ENCODE measurements around the gene ZNF782.
"Not testable (repeated sequence)": the region's sequence is repeated elsewhere in the genome, so short reads cannot be mapped to it uniquely, and the experiment has no call there.

The ZNF782 gene

DNA sequence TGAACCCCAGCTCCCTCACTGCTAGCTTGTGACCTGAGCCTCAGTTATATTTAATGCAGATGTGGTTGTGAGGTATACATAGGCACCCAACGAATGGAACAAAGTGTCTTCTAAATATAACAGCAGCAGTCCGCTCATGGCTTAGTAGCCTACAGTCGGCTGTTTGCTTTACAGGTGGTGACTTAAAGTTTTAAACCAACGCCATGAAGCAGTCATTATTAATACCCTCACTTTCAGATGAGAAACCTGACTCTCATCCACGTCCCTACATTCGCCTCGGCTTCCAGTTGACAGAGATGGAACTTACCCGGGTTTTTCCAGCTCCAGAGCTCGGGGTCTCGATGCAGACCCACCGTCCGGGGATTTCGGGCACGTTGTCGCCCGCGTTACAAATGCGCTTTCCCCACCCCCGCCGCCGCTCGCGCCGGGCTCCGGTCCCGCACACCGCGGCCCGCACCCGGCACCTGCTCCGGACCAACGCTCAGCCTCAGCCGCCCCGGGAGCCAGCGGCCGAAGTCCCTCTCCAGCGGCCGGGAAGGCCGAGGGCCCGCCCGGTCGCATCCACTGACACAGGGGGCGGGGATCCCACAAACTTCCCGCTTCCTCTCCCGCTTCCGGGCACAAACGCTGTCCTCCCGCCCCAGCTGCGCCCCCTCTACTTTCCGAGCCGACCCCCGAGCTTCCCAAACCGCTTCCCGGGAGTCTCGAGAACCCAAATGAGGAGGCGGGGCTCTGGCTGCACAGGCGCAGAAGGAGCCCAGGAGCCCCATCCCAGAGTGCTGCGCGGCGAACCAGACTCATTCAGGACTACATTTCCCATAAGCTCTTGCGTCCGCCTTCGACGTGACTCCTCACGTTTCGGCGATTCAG is at the start of gene ZNF782:
ZNF782 (minus strand) TSS at position 734 of the 870 bp plus-strand sequence. CDS start 2,553 bp downstream, outside the sequence.
- Mint-ChIP-seq H3K4me1 (peaks cover 53% of the 10 kb centered on the region), H3K27me3 (no peaks in the 10 kb centered on the region), H3K9me3 (no peaks in the 10 kb centered on the region), H3K27ac (peak within 1 kb of the TSS; percentile 100), H3K36me3 (peaks cover 7% of the 10 kb centered on the region), H3K4me3 (peak within 1 kb of the TSS; percentile 100)

DNA sequence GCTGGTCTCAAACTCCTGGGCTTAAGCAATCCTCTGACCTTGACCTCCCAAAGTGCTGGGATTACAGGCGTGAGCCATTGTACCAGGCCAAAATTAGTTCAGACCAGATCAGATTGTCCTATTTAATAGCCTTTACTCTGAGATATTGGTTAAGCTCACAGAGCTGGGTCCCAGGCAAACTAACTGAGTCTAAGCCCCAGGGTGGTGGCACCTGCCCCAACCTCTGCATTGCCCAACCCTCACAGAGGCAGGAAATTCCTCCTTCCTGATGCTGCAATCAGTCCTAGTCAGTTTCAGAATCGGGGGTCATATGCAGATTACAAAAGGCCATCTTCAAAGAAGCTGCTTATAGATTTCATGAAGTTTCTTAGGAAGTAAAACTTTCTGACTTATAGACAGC is 45.7 kb upstream of the ZNF782 start:
- not testable (repeated sequence) for H3K27ac Mint-ChIP-seq, H3K4me3 Mint-ChIP-seq, H3K27me3 Mint-ChIP-seq, H3K4me1 Mint-ChIP-seq, H3K9me3 Mint-ChIP-seq
- H3K36me3 Mint-ChIP-seq = peaks cover 18% of the 10 kb centered on the region

DNA sequence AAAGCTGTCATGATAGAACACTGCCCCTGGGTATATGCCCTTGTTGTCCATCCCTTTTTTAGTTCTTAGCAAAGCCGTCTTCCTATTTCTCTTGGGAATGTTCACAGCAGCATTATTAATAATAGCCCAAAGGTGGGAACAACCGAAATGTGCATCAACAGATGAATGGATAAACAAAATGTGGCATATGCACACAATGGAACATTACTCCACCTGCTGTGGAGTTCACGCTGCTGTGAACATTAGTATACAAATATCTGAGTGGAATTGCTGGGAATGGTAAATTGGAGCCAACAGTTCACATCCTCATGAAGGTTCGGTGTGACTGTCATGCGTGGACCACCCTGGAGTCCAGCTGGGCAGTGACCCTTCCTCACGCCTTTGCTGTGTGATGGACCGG is 37.8 kb upstream of the ZNF782 start:
- Mint-ChIP-seq H3K9me3 (no peaks in the 10 kb centered on the region), H3K4me3 (no peak overlapping the region), H3K36me3 (peaks cover 38% of the 10 kb centered on the region), H3K27me3 (no peaks in the 10 kb centered on the region), H3K4me1 (no peaks in the 10 kb centered on the region), H3K27ac (no peak overlapping the region)

DNA sequence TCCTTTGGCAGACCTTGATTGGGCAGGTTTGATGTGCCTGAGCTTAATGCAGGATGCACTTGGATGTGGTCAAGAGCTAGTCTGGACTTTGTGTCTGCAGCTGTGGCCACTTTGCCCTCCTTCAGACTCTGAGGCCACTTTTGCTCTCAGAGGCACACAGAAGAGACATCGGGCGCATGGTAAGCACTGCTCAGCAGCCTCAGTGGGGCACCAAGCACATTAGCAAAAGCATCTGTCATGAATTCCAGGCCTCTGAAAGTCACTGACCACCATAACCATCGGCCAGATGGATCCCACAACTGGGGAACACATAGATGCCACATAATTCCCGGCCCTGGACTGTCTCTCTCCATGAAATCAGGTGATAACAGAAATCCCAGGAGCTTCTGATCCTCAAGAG is 34.3 kb upstream of the ZNF782 start:
- Mint-ChIP-seq H3K36me3 (peaks cover 32% of the 10 kb centered on the region), H3K4me3 (no peak overlapping the region), H3K27me3 (no peaks in the 10 kb centered on the region), H3K27ac (no peak overlapping the region), H3K9me3 (no peaks in the 10 kb centered on the region), H3K4me1 (no peaks in the 10 kb centered on the region)

DNA sequence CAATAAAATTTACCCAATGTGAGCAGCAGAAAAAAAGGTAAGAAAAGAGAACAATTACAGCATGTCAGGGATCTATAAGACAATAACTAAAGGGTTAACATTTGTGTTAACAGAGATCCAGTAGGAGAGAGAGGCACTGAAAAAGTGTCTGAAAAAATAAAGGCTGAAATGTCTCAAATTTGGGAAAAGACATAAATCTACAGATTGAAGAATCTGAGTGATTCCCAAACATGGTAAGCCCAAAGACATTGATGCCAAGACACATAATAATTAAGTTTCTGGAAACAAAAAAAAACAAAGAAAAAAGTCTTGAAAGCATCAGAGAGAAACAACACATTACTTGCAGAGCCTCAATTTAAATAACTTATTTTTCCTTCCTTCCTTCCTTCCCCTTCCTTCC is 31.1 kb upstream of the ZNF782 start:
- no peak overlapping the region for H3K27ac Mint-ChIP-seq
- peaks cover 20% of the 10 kb centered on the region for H3K36me3 Mint-ChIP-seq
- H3K4me3 Mint-ChIP-seq = no peak overlapping the region
- H3K9me3 Mint-ChIP-seq = peaks cover 5% of the 10 kb centered on the region
- no peaks in the 10 kb centered on the region for H3K27me3 Mint-ChIP-seq
- H3K4me1 Mint-ChIP-seq = no peaks in the 10 kb centered on the region

DNA sequence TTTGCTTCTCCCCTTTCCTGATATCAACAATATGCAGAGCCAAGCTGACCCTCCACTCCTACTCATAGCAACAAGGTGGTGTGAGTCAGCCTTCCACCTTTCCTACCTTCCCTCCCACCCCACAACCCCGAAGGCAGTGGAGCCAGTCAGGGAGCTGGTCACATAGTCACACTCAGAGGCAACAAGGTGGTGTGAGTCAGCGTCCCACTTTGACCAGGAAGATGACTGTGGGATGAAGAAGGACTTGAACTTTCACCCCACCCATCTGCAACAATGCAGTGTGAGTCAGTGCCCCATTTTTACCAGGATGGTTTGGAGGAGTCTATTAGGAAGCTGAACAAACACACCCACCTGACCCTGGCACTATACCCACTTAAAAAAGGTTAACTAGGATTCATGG is 30.1 kb upstream of the ZNF782 start:
- no peak overlapping the region for H3K27ac Mint-ChIP-seq
- no peak overlapping the region for H3K4me3 Mint-ChIP-seq
- H3K36me3 Mint-ChIP-seq = peaks cover 17% of the 10 kb centered on the region
- peaks cover 2% of the 10 kb centered on the region for H3K27me3 Mint-ChIP-seq
- no peaks in the 10 kb centered on the region for H3K4me1 Mint-ChIP-seq
- H3K9me3 Mint-ChIP-seq = peaks cover 5% of the 10 kb centered on the region

DNA sequence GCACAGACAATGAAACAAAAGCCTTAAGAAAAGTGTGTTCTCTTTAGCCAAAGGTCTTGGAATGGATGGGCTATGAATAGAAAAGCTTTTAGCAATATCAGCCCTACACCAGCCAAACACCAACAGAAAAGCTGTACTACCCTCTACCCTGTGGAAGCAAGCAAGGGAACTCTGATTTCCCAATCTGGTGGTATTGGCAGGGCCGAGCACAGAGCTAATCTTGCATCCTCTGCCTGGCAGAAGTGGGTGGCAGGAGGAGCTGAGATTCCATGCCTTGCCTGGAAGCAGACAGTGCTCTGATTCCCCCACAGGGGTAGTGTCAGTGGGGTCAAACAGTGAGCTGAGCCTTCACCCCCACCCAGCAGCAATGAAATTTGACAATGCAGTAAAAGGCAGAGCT is 29.6 kb upstream of the ZNF782 start:
- Mint-ChIP-seq H3K9me3 (peaks cover 5% of the 10 kb centered on the region), H3K4me3 (no peak overlapping the region), H3K4me1 (no peaks in the 10 kb centered on the region), H3K36me3 (peaks cover 18% of the 10 kb centered on the region), H3K27me3 (peaks cover 3% of the 10 kb centered on the region), H3K27ac (no peak overlapping the region)

DNA sequence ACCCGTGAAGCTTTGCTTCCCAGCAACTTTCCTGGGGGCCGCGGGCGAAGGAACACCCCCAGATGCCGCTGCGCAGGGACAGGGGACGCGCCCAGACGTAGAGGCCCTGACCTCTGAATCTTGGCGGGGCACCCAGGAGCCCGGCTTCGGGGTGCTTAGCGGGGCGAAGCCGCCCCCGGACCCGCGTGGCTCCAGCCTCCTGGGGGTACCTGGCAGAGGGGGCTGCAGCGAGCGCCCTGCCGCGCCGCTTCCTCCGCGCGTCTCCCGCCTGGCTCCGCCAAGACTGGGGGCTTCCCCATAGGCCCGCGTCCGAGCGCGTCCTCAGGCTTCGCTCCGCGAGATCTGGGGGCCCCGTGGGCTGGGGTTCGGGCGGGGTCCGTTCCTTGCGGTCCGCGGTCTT is 23.0 kb upstream of the ZNF782 start:
- Mint-ChIP-seq H3K27ac (no peak overlapping the region), H3K9me3 (peaks cover 5% of the 10 kb centered on the region), H3K27me3 (peaks cover 26% of the 10 kb centered on the region), H3K36me3 (peaks cover 4% of the 10 kb centered on the region), H3K4me3 (no peak overlapping the region), H3K4me1 (peaks cover 27% of the 10 kb centered on the region)

DNA sequence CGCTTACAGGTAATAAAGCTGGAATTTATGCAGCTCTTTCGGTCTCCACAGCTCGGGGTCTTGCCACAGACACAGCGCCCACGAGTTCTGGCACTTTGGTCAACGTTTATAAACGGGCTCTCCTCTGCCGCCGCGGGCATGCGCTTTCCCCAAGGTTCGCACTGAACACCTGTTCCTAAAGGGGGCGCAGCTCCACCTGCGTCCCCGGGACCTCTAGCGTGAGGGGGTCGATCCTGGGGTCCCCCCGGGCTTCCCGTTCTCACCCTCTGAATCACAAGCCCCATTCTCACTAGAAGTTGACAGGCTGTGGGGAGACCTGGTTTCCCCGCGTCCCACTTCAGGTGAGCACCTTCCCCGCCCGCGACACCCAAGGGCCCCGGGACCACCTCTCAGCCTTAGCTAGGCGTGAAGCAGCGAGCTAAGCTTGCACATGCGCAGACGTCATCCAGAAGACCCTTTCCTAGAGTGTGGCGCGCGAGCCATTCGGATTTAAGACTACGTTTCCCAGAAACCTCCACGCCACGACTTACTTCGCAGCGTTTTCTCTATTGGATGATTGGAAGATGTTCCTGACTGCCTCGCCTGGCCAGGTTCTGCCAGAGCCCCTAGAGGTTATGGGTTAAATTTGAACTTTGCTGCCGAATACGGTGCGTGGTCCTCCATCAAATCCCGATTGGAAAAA is 21.3 kb upstream of the ZNF782 start:
- Mint-ChIP-seq H3K27ac (peak overlapping the region; percentile 59), H3K36me3 (peaks cover 2% of the 10 kb centered on the region), H3K9me3 (no peaks in the 10 kb centered on the region), H3K4me1 (peaks cover 27% of the 10 kb centered on the region), H3K27me3 (peaks cover 26% of the 10 kb centered on the region), H3K4me3 (peak overlapping the region; percentile 86)

DNA sequence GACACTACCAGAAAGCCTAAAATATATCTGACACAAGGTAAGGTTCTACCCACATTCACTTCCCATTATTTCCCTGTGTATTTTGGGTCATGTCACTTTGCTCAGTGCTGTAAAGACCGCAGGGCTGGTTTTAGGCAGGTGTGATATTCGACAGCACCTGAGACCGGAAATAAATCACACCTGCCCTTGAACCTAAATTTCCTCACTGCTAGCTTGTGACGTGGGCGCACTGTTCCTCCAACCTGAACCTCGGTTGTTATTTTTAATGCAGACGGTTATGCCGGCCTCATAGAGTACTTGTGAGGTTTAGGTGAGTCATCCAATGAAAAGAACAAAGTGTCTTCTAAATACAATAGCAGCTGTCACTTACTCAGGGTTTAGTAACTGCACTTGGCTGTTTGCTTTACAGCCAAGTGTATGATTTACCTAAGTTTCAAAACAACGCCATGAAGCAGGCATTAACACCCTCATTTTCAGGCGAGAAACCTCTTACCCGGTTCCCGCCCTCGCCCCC is 20.7 kb upstream of the ZNF782 start:
- H3K4me1 Mint-ChIP-seq = peaks cover 27% of the 10 kb centered on the region
- no peaks in the 10 kb centered on the region for H3K9me3 Mint-ChIP-seq
- peaks cover 2% of the 10 kb centered on the region for H3K36me3 Mint-ChIP-seq
- peaks cover 26% of the 10 kb centered on the region for H3K27me3 Mint-ChIP-seq
- H3K27ac Mint-ChIP-seq = no peak overlapping the region
- peak overlapping the region; percentile 86 for H3K4me3 Mint-ChIP-seq

DNA sequence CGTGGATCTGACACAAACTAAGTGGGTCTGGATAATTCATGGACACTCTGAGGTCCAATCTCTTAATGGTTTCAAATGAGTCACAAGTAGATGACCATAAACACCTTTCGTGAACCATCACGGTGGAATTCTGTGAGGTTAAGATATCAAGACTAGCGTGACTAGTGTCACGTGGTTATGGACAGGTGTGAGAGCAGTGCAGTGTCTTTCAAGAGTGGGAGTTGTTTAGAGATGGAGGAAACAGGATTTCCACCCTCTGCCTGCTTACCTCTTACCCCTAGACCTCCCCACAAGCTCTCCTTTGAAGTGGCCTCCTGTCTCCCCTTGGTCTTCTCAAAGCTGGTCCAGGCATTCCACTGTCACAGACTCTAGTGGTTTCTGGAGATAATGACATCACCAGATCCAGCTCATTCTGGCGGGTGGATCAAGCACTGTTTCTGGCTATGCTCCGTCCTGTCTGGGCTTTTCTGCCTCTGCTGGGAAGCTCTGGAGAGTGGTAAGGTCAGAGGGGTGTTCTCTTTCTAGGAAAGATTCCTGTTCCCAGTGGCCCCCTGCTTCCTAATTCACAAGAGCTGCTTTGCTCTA is 20.0 kb upstream of the ZNF782 start:
- Mint-ChIP-seq H3K4me1 (peaks cover 27% of the 10 kb centered on the region), H3K4me3 (no peak overlapping the region), H3K27me3 (peaks cover 24% of the 10 kb centered on the region), H3K36me3 (peaks cover 2% of the 10 kb centered on the region), H3K27ac (no peak overlapping the region), H3K9me3 (no peaks in the 10 kb centered on the region)

DNA sequence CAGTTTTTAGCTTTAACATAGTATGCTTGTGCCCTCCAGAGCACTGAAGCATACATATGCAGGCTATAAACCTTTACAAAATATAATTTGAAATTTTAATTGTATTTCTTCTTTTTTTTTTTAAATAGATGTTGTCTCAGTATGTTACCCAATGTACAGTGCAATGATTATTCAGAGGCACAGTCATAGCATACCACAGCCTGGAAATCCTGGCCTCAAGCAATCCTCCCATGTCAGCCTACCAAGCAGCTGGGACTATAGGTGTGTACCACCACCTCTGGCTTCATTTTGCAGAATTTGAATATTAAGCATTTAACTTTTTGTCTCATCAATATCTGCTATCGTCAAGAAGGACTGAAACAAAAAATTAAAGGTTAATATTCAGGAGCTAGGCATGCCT is 16.9 kb upstream of the ZNF782 start:
- peaks cover 11% of the 10 kb centered on the region for H3K27me3 Mint-ChIP-seq
- H3K36me3 Mint-ChIP-seq = no peaks in the 10 kb centered on the region
- H3K4me1 Mint-ChIP-seq = peaks cover 23% of the 10 kb centered on the region
- H3K9me3 Mint-ChIP-seq = no peaks in the 10 kb centered on the region
- no peak overlapping the region for H3K4me3 Mint-ChIP-seq
- no peak overlapping the region for H3K27ac Mint-ChIP-seq

DNA sequence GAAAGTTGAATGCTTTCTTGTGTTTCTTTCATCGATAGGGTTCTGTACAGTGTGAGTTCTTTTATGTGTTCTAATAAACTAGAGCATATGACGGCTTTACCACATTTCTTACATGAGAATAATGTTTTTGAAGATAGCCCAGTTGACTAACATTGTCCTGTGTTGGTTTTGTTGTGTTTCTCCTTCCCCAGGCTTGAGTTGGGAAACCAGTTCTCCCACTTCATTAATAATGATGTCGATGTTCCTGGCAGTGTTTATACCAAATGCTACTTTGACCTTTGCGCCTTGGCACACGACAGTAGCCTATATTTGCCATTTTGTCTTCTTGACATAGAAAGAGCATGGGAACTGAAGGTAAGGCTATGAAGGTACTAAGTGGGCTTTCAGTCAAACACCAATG is 14.4 kb upstream of the ZNF782 start:
- H3K9me3 Mint-ChIP-seq = peaks cover 6% of the 10 kb centered on the region
- peaks cover 3% of the 10 kb centered on the region for H3K36me3 Mint-ChIP-seq

DNA sequence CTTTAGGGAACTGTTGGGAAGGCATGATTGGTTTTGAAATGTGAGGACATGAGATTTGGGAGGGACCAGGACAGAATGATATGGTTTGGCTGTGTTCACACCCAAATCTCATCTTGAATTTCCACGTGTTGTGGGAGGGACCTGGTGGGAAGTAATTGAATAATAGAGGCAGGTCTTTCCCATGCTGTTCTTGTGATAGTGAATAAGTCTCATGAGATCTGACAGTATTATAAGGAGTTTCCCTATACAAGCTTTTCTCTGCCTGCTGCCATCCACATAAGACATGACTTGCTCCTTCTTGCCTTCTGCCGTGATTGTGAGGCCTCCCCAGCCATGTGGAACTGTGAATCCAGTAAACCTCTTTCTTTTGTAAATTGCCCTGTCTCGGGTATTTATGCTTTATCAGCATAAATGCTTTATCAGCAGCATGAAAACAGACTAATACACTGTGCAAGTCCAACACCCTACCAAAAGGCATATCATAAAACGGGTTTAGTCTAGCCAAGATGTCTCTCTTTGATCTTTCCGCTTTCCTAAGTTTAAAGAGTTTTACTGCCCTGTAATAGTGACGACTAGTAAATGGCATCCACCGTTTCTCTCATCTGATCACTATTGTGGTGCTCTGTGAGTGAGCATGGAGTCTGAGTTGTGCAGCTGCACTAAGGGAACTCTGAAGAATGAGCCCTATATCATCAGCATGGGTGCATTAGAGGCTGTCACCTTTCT is 12.9 kb upstream of the ZNF782 start:
- Mint-ChIP-seq H3K4me3 (no peak overlapping the region), H3K27me3 (no peaks in the 10 kb centered on the region), H3K27ac (no peak overlapping the region)

More for the DNA sequence above, 14.4 kb upstream of the ZNF782 start:
- no peak overlapping the region for H3K27ac Mint-ChIP-seq
- H3K27me3 Mint-ChIP-seq = peaks cover 1% of the 10 kb centered on the region
- H3K4me1 Mint-ChIP-seq = no peaks in the 10 kb centered on the region
- H3K4me3 Mint-ChIP-seq = no peak overlapping the region

DNA sequence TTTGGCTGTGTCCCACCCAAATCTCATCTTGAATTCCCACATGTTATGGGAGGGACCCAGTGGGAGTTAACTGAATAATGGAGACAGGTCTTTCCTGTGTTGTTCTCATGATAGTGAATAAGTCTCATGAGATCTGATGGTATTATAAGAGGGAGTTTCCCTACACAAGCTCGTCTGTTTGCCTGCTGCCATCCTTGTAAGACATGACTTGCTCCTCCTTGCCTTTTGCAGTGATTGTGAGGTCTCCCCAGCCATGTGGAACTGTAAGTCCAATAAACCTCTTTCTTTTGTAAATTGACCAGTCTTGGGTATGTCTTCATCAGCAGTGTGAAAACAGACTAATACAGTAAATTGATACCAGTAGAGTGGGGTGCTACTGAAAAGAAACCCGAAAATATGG is 10.9 kb upstream of the ZNF782 start:
- not testable (repeated sequence) for H3K9me3 Mint-ChIP-seq, H3K4me3 Mint-ChIP-seq, H3K4me1 Mint-ChIP-seq, H3K27me3 Mint-ChIP-seq, H3K36me3 Mint-ChIP-seq
- H3K27ac Mint-ChIP-seq = peak overlapping the region; percentile 55

More for the DNA sequence above, 12.9 kb upstream of the ZNF782 start:
- peaks cover 6% of the 10 kb centered on the region for H3K9me3 Mint-ChIP-seq
- peaks cover 3% of the 10 kb centered on the region for H3K36me3 Mint-ChIP-seq
- H3K4me1 Mint-ChIP-seq = no peaks in the 10 kb centered on the region

All from activated naive CD4-positive, alpha-beta T cell treated with anti-CD3 and anti-CD28 coated beads, Interleukin-2, amount 50 U/mL, for 24 hours (primary cell).